ENCODE data around the gene MRPL34. TPM values are rescaled to one million over a fixed set of nuclear protein-coding genes. Genes with fewer than 3 reads are reported as not detected.

The MRPL34 gene
- total RNA-seq, 1 experiment from 2014 or later = 78.9 TPM

DNA sequence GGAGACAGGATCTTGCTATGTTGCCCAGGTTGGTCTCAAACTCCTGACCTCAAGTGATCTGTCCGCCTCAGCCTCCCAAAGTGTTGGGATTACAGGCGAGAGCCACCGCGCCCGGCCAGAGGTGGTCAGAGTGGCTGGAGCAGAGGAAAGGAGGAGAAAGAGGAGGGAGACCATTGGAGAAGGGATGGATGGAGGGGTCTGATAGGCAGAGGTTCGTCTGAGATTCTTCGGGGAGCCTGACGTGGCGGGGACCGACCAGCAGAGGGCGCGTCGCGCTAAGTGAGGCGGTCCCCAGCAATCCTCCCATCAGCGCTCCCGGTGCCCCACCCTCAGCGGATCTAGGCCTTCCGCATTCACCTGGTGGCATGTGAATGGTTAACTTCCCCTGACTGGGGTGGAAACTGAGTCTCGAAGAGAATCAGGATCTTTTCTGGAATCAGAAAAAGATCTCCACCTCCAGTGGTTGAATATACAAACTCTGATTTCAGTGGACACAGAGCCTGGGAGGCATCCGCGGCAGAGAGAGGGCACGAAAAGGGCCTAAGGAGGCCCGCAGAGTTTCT lies 40.5 kb downstream of the MRPL34 start:
- H3K27me3 Mint-ChIP-seq (ENCODE audit: insufficient read depth, unreplicated experiment) = peaks cover 6% of the 10 kb centered on the region
- no peaks in the 10 kb centered on the region for H3K4me1 Mint-ChIP-seq (ENCODE audit: low read depth, unreplicated experiment)
- TF ChIP-seq, protein P1, sequence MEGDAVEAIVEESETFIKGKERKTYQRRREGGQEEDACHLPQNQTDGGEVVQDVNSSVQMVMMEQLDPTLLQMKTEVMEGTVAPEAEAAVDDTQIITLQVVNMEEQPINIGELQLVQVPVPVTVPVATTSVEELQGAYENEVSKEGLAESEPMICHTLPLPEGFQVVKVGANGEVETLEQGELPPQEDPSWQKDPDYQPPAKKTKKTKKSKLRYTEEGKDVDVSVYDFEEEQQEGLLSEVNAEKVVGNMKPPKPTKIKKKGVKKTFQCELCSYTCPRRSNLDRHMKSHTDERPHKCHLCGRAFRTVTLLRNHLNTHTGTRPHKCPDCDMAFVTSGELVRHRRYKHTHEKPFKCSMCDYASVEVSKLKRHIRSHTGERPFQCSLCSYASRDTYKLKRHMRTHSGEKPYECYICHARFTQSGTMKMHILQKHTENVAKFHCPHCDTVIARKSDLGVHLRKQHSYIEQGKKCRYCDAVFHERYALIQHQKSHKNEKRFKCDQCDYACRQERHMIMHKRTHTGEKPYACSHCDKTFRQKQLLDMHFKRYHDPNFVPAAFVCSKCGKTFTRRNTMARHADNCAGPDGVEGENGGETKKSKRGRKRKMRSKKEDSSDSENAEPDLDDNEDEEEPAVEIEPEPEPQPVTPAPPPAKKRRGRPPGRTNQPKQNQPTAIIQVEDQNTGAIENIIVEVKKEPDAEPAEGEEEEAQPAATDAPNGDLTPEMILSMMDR (IDR thresholded peaks at IDR 0.05; ENCODE audit: insufficient read depth in 1 of 2, low read depth in 1 of 2, low read length in 1 of 2, severe bottlenecking in 1 of 2, unreplicated experiment in 1 of 2) = peak; percentile 90 to 91
- H3K9me3 Mint-ChIP-seq (ENCODE audit: unreplicated experiment) = no peaks in the 10 kb centered on the region
- no peak overlapping the region for H3K4me3 Mint-ChIP-seq (ENCODE audit: unreplicated experiment)
- ChIA-PET CTCF (interaction anchor here (0.7 kb wide), 1 partner anchor 429 kb away, joined by 4 read pairs; no protein-coding TSS in a partner anchor), POLR2A (no interaction called here)
- Histone ChIP-seq H3K4me1 (no peaks in the 10 kb centered on the region), H3K9me3 (no peaks in the 10 kb centered on the region), H3K27me3 (replicated peaks; ENCODE audit: control insufficient read depth, insufficient read depth, low read length) (no peaks in the 10 kb centered on the region), H3K4me3 (ENCODE audit: low read depth, low read length) (no peak overlapping the region), H3K36me3 (ENCODE audit: control insufficient read depth, insufficient read depth, low read length) (no peaks in the 10 kb centered on the region)
- no TSS peak for BruUV-seq (replicated peaks)
- no peak overlapping the region for H3K27ac Mint-ChIP-seq (ENCODE audit: unreplicated experiment)
- intact Hi-C loops (cut with micrococcal nuclease; ENCODE audit: unreplicated experiment) = loop anchor here (1.0 to 5.0 kb wide), 2 partner anchors 40 to 121 kb away; no protein-coding TSS in a partner anchor
- H3K36me3 Mint-ChIP-seq (ENCODE audit: insufficient read depth, unreplicated experiment) = peaks cover 5% of the 10 kb centered on the region
- peak; percentile 65 to 83 for DNase-seq

GRCh38 chr19:17347361-17347760 lies 41.7 kb downstream of the MRPL34 start:
- H3K4me3 Mint-ChIP-seq (ENCODE audit: unreplicated experiment) = no peak overlapping the region
- Histone ChIP-seq H3K4me1 (no peaks in the 10 kb centered on the region), H3K36me3 (ENCODE audit: control insufficient read depth, insufficient read depth, low read length) (no peaks in the 10 kb centered on the region), H3K27me3 (replicated peaks; ENCODE audit: control insufficient read depth, insufficient read depth, low read length) (no peaks in the 10 kb centered on the region), H3K4me3 (ENCODE audit: low read depth, low read length) (no peak overlapping the region), H3K9me3 (no peaks in the 10 kb centered on the region)
- peaks cover 6% of the 10 kb centered on the region for H3K27me3 Mint-ChIP-seq (ENCODE audit: insufficient read depth, unreplicated experiment)
- no peaks in the 10 kb centered on the region for H3K9me3 Mint-ChIP-seq (ENCODE audit: unreplicated experiment)
- no peak for DNase-seq
- no peaks in the 10 kb centered on the region for H3K4me1 Mint-ChIP-seq (ENCODE audit: low read depth, unreplicated experiment)
- TF ChIP-seq, protein P1 (IDR thresholded peaks at IDR 0.05; ENCODE audit: insufficient read depth in 1 of 2, low read depth in 1 of 2, low read length in 1 of 2, severe bottlenecking in 1 of 2, unreplicated experiment in 1 of 2) = no peak
- CTCF ChIA-PET = no interaction called here
- intact Hi-C loops (cut with micrococcal nuclease; ENCODE audit: unreplicated experiment) = loop anchor here (5.0 kb wide), 1 partner anchor 120 kb away; no protein-coding TSS in a partner anchor
- no peak overlapping the region for H3K27ac Mint-ChIP-seq (ENCODE audit: unreplicated experiment)
- no TSS peak for BruUV-seq (replicated peaks)
- H3K36me3 Mint-ChIP-seq (ENCODE audit: insufficient read depth, unreplicated experiment) = peaks cover 5% of the 10 kb centered on the region
- POLR2A ChIA-PET = no interaction called here

- TF ChIP-seq, protein P1 (IDR thresholded peaks at IDR 0.05; ENCODE audit: insufficient read depth in 1 of 2, low read depth in 1 of 2, low read length in 1 of 2, severe bottlenecking in 1 of 2, unreplicated experiment in 1 of 2) = no peak
- DNase-seq = no peak
- Histone ChIP-seq H3K27me3 (replicated peaks; ENCODE audit: control insufficient read depth, insufficient read depth, low read length) (no peaks in the 10 kb centered on the region), H3K4me3 (ENCODE audit: low read depth, low read length) (no peak overlapping the region), H3K36me3 (ENCODE audit: control insufficient read depth, insufficient read depth, low read length) (no peaks in the 10 kb centered on the region), H3K4me1 (no peaks in the 10 kb centered on the region), H3K9me3 (no peaks in the 10 kb centered on the region)
- peaks cover 5% of the 10 kb centered on the region for H3K36me3 Mint-ChIP-seq (ENCODE audit: insufficient read depth, unreplicated experiment)
- intact Hi-C loops (cut with micrococcal nuclease; ENCODE audit: unreplicated experiment) = loop anchor here (5.0 kb wide), 1 partner anchor 119 kb away; no protein-coding TSS in a partner anchor
- H3K9me3 Mint-ChIP-seq (ENCODE audit: unreplicated experiment) = no peaks in the 10 kb centered on the region
- H3K27me3 Mint-ChIP-seq (ENCODE audit: insufficient read depth, unreplicated experiment) = peaks cover 6% of the 10 kb centered on the region
- no peak overlapping the region for H3K27ac Mint-ChIP-seq (ENCODE audit: unreplicated experiment)
- no peak overlapping the region for H3K4me3 Mint-ChIP-seq (ENCODE audit: unreplicated experiment)
- no TSS peak for BruUV-seq (replicated peaks)
- CTCF ChIA-PET = no interaction called here
- POLR2A ChIA-PET = no interaction called here
- H3K4me1 Mint-ChIP-seq (ENCODE audit: low read depth, unreplicated experiment) = no peaks in the 10 kb centered on the region
Measured at GRCh38 chr19:17347877-17348276, 42.2 kb downstream of the MRPL34 start.

All from Caco-2 (cell line).